CD4-positive, alpha-beta T cell (primary cell): ENCODE results near the gene NMRAL1. TPM values are rescaled to one million over a fixed set of nuclear protein-coding genes. Genes with fewer than 3 reads are reported as not detected.

Experiments used
- ATAC-seq: fragments of 200-7000 bp; cut with Tn5 transposase; one replicate; pipeline ENCODE4 v1.10.0; 2022; ENCODE audit warnings: mild to moderate bottlenecking; ENCODE audit not compliant: poor library complexity
- CTCF ChIA-PET: fragments of 350-600 bp; sonication (Branson Sonifier 250); formaldehyde crosslinking; loops from one replicate; lab custom pipeline; 2021; ENCODE audit warnings: antibody characterized with exemption, inconsistent platforms; lab: Charles Lee
- POLR2A ChIA-PET: fragments of 350-600 bp; sonication (Branson Sonifier 250); formaldehyde crosslinking; loops from one replicate; lab custom pipeline; 2021; ENCODE audit warnings: antibody characterized with exemption, inconsistent platforms; lab: Charles Lee
- DNase-seq, 14 experiments: peaks; one replicate each; pipeline ENCODE4 v3.0.0-alpha.2; 2013 to 2020; ENCODE audit warnings: mixed read lengths in 2 of 14
- H3K27ac ChIP-seq, 2 donors: one replicate each; pipeline versions ENCODE4 v1.5.1 to v1.7.0; 2013; ENCODE audit warnings: low read length in 2 of 2, low read depth in 1 of 2, mild to moderate bottlenecking in 1 of 2
- H3K27me3 ChIP-seq, 2 experiments: 1 replicate in 1 of 2; 2 replicates in 1 of 2; pipeline versions ENCODE4 v1.6.1 to v1.7.0; 2013; ENCODE audit warnings: low read length in 2 of 2, control low read depth in 1 of 2, mild to moderate bottlenecking in 1 of 2, moderate library complexity in 1 of 2; ENCODE audit not compliant: insufficient read depth in 2 of 2, control insufficient read depth in 1 of 2
- H3K36me3 ChIP-seq: one replicate; pipeline ENCODE4 v1.6.1; 2013; ENCODE audit warnings: low read length, control low read depth; ENCODE audit not compliant: insufficient read depth
- H3K4me1 ChIP-seq: one replicate; pipeline ENCODE4 v1.6.1; 2013; ENCODE audit warnings: low read length, control low read depth; ENCODE audit not compliant: insufficient read depth
- H3K4me3 ChIP-seq: one replicate; pipeline ENCODE4 v1.5.1; 2013; ENCODE audit warnings: mild to moderate bottlenecking, low read length, moderate library complexity
- H3K9me3 ChIP-seq, 2 experiments: 1 replicate in 1 of 2; 2 replicates in 1 of 2; pipeline versions ENCODE4 v1.6.1 to v1.7.0; 2013; ENCODE audit warnings: low read length in 2 of 2, mild to moderate bottlenecking in 2 of 2, control low read depth in 1 of 2, moderate library complexity in 1 of 2; ENCODE audit not compliant: control insufficient read depth in 1 of 2, insufficient read depth in 1 of 2
- H3K27ac Mint-ChIP-seq: one replicate; pipeline ENCODE4 v1.8.0; 2020; ENCODE audit warnings: mixed read lengths
- H3K27me3 Mint-ChIP-seq: one replicate; pipeline ENCODE4 v1.8.0; 2021; ENCODE audit warnings: mixed read lengths
- H3K36me3 Mint-ChIP-seq: one replicate; pipeline ENCODE4 v1.8.0; 2021; ENCODE audit warnings: low read depth, mixed read lengths
- H3K4me1 Mint-ChIP-seq: one replicate; pipeline ENCODE4 v1.8.0; 2021; ENCODE audit warnings: low read depth, mixed read lengths
- H3K4me3 Mint-ChIP-seq: one replicate; pipeline ENCODE4 v1.8.0; 2020; ENCODE audit warnings: mild to moderate bottlenecking, mixed read lengths
- H3K9me3 Mint-ChIP-seq: one replicate; pipeline ENCODE4 v1.8.0; 2020; ENCODE audit warnings: mixed read lengths
- CTCF ChIP-seq: fragments of 200-600 bp; IDR thresholded peaks from one replicate; pipeline ENCODE4 v1.8.0; 2022; ENCODE audit warnings: antibody characterized with exemption, mild to moderate bottlenecking
- intact Hi-C, 2 experiments: fragments of 100-400 bp; cut with DNase I in 1 of 2; cut with micrococcal nuclease in 1 of 2; formaldehyde crosslinking; loops; one replicate each; pipeline versions ENCODE4 v1.15.1 to v1.9.0; 2023 to 2025; cut with DNase I, micrococcal nuclease
- total RNA-seq, 174 experiments: library from RNA in 2 of 174; stranded (reverse) in 2 of 174; gene quantifications; one replicate each; pipeline ENCODE4 v1.2.3 and lab custom pipeline; 2021 to 2026

The NMRAL1 gene
- total RNA-seq, 2 experiments from 2014 or later, result 28.6 to 29.5 TPM

GRCh38 chr16:4510747-4511426 lies 36.5 kb upstream of the NMRAL1 start:
- DNase-seq (peak in 2 of 14 experiments; percentile 24 to 42), ATAC-seq (no peak)
- Mint-ChIP-seq H3K27me3 (no peaks in the 10 kb centered on the region), H3K36me3 (peaks cover 85% of the 10 kb centered on the region), H3K27ac (peak overlapping the region; percentile 97), H3K9me3 (no peaks in the 10 kb centered on the region), H3K4me1 (peaks cover 60% of the 10 kb centered on the region), H3K4me3 (no peak overlapping the region)
- H3K4me3 ChIP-seq, result no peak overlapping the region
- H3K27me3 ChIP-seq, result no peaks in the 10 kb centered on the region
- intact Hi-C loops, result no loop called here
- ChIA-PET POLR2A (interaction anchor here (1.1 kb wide), 1 partner anchor 35 kb away, joined by 3 read pairs; the partner anchor contains the start of gene HMOX2), CTCF (interaction anchor here (1.2 kb wide), 1 partner anchor 35 kb away, joined by 4 read pairs; the partner anchor contains the start of gene HMOX2)
- peaks cover 69% of the 10 kb centered on the region for H3K4me1 ChIP-seq
- peaks cover 79% of the 10 kb centered on the region for H3K36me3 ChIP-seq
- TF ChIP-seq CTCF, result no peak
- H3K27ac ChIP-seq, result no peak overlapping the region
- no peaks in the 10 kb centered on the region for H3K9me3 ChIP-seq

- no peak overlapping the region for H3K4me3 ChIP-seq
- H3K4me1 ChIP-seq, result peaks cover 71% of the 10 kb centered on the region
- H3K4me3 Mint-ChIP-seq, result no peak overlapping the region
Observed at GRCh38 chr16:4510131-4510530, 35.7 kb upstream of the NMRAL1 start.

GRCh38 chr16:4509420-4509819 lies 35.0 kb upstream of the NMRAL1 start:
- intact Hi-C loops, result no loop called here
- Histone ChIP-seq H3K9me3 (no peaks in the 10 kb centered on the region), H3K4me1 (peaks cover 71% of the 10 kb centered on the region), H3K27ac (peak overlapping the region in 1 of 2 donors; percentile 9), H3K4me3 (no peak overlapping the region), H3K36me3 (peaks cover 79% of the 10 kb centered on the region), H3K27me3 (no peaks in the 10 kb centered on the region)
- no peak overlapping the region for H3K4me3 Mint-ChIP-seq
- H3K9me3 Mint-ChIP-seq, result no peaks in the 10 kb centered on the region
- ATAC-seq (no peak), DNase-seq (no peak)
- CTCF ChIA-PET, result interaction anchor here (6.0 kb wide), 1 partner anchor 32 kb away, joined by 70 read pairs; the partner anchor contains the start of gene HMOX2
- no peaks in the 10 kb centered on the region for H3K27me3 Mint-ChIP-seq
- peaks cover 58% of the 10 kb centered on the region for H3K4me1 Mint-ChIP-seq
- no peak for TF ChIP-seq CTCF
- POLR2A ChIA-PET, result interaction anchor here (1.1 to 6.0 kb wide), 4 partner anchors 30 to 94 kb away, joined by 3 to 140 read pairs (median 24); partner anchors contain the start of genes CDIP1, HMOX2 and NMRAL1
- peaks cover 87% of the 10 kb centered on the region for H3K36me3 Mint-ChIP-seq
- peak overlapping the region; percentile 97 for H3K27ac Mint-ChIP-seq

More at GRCh38 chr16:4510131-4510530, 35.7 kb upstream of the NMRAL1 start:
- POLR2A ChIA-PET, result interaction anchor here (1.1 kb wide), 1 partner anchor 34 kb away, joined by 3 read pairs; the partner anchor contains the start of gene HMOX2
- no peak for ATAC-seq
- Histone ChIP-seq H3K9me3 (no peaks in the 10 kb centered on the region), H3K27me3 (no peaks in the 10 kb centered on the region), H3K36me3 (peaks cover 79% of the 10 kb centered on the region), H3K27ac (no peak overlapping the region)
- no peak for TF ChIP-seq CTCF
- intact Hi-C loops, result no loop called here
- H3K9me3 Mint-ChIP-seq, result no peaks in the 10 kb centered on the region
- peak overlapping the region; percentile 97 for H3K27ac Mint-ChIP-seq
- CTCF ChIA-PET, result interaction anchor here (1.2 kb wide), 1 partner anchor 34 kb away, joined by 4 read pairs; the partner anchor contains the start of gene HMOX2
- no peaks in the 10 kb centered on the region for H3K27me3 Mint-ChIP-seq
- peaks cover 60% of the 10 kb centered on the region for H3K4me1 Mint-ChIP-seq
- H3K36me3 Mint-ChIP-seq, result peaks cover 89% of the 10 kb centered on the region
- no peak for DNase-seq
